GM12878 (cell line): Measurements from ENCODE around the gene PDGFD.

Experiments used
- ESRRA ChIP-seq: IDR thresholded peaks from 2 replicates; pipeline ENCODE4 v1.6.1; 2012; ENCODE audit warnings: mild to moderate bottlenecking, low read length, improper control_type of control experiment
- EZH2 ChIP-seq: IDR thresholded peaks from 2 replicates; pipeline ENCODE4 v1.6.1; 2012; ENCODE audit warnings: low read depth, mild to moderate bottlenecking, control low read depth, inconsistent platforms, low read length, borderline replicate concordance; ENCODE audit not compliant: control insufficient read depth
- POLR2A ChIP-seq: IDR thresholded peaks from 2 replicates; pipeline ENCODE4 v1.6.1; 2011; ENCODE audit warnings: low read depth, mild to moderate bottlenecking, low read length
- PRDM15 ChIP-seq: fragments of 450-650 bp; formaldehyde crosslinking; IDR thresholded peaks from 2 replicates; pipeline ENCODE4 v1.4.0; 2020; ENCODE audit warnings: mild to moderate bottlenecking, moderate library complexity

- TF ChIP-seq ESRRA = no peak
- no peak for TF ChIP-seq PRDM15 (CRISPR knock-in tag)
- no peak for TF ChIP-seq POLR2A
- no peak for TF ChIP-seq EZH2
Measured at GRCh38 chr11:103898577-103899336, 265.2 kb downstream of the PDGFD start.
